Activated T-helper 17 cell treated with anti-CD3 and anti-CD28 coated beads, Interleukin-2, amount 50 U/mL, for 72 hours (primary cell): ENCODE measurements around the gene NKX1-1. TPM values are rescaled to one million over a fixed set of nuclear protein-coding genes. Genes with fewer than 3 reads are reported as not detected.

Source experiments
- ATAC-seq: fragments of 150-1000 bp; cut with Tn5 transposase; replicated peaks from 2 replicates; pipeline ENCODE4 v1.10.0; 2021; ENCODE audit warnings: mild to moderate bottlenecking, moderate library complexity
- H3K27ac Mint-ChIP-seq: one replicate; pipeline ENCODE4 v1.8.0; 2022; ENCODE audit warnings: mixed read lengths
- H3K27me3 Mint-ChIP-seq: one replicate; pipeline ENCODE4 v1.8.0; 2022; ENCODE audit warnings: mixed read lengths
- H3K36me3 Mint-ChIP-seq: one replicate; pipeline ENCODE4 v1.8.0; 2022; ENCODE audit warnings: low read depth, mild to moderate bottlenecking, mixed read lengths
- H3K4me1 Mint-ChIP-seq: one replicate; pipeline ENCODE4 v1.8.0; 2022; ENCODE audit warnings: mixed read lengths
- H3K4me3 Mint-ChIP-seq: one replicate; pipeline ENCODE4 v1.8.0; 2022; ENCODE audit warnings: mild to moderate bottlenecking, mixed read lengths
- H3K9me3 Mint-ChIP-seq: one replicate; pipeline ENCODE4 v1.8.0; 2022; ENCODE audit warnings: mixed read lengths
- total RNA-seq, 2 donors: library from RNA; stranded (reverse); gene quantifications; one replicate each; pipeline ENCODE4 v1.2.3, GENCODE V29; 2022

NKX1-1 gene
- total RNA-seq, 2 donors from 2014 or later, result not detected

- Mint-ChIP-seq H3K27me3 (peaks cover 46% of the 10 kb centered on the region), H3K27ac (no peak overlapping the region), H3K4me3 (no peak overlapping the region), H3K4me1 (no peaks in the 10 kb centered on the region), H3K9me3 (no peaks in the 10 kb centered on the region), H3K36me3 (no peaks in the 10 kb centered on the region)
- ATAC-seq, result no peak
These were observed 5.5 kb upstream of the NKX1-1 start for GRCh38 chr4:1411436-1412375.

- H3K9me3 Mint-ChIP-seq, result no peaks in the 10 kb centered on the region
- ATAC-seq, result no peak
- H3K27me3 Mint-ChIP-seq, result peaks cover 41% of the 10 kb centered on the region
- H3K4me3 Mint-ChIP-seq, result no peak overlapping the region
- H3K36me3 Mint-ChIP-seq, result no peaks in the 10 kb centered on the region
- H3K27ac Mint-ChIP-seq, result no peak overlapping the region
- no peaks in the 10 kb centered on the region for H3K4me1 Mint-ChIP-seq
These were observed 4.5 kb upstream of the NKX1-1 start for GRCh38 chr4:1410491-1411325.

GRCh38 chr4:1409491-1410425, 3.5 kb upstream of the NKX1-1 start:
- H3K36me3 Mint-ChIP-seq, result peaks cover 5% of the 10 kb centered on the region
- no peaks in the 10 kb centered on the region for H3K9me3 Mint-ChIP-seq
- ATAC-seq, result no peak
- peaks cover 43% of the 10 kb centered on the region for H3K27me3 Mint-ChIP-seq
- H3K27ac Mint-ChIP-seq, result no peak overlapping the region
- no peak overlapping the region for H3K4me3 Mint-ChIP-seq
- no peaks in the 10 kb centered on the region for H3K4me1 Mint-ChIP-seq

GRCh38 chr4:1409079-1409478, 2.8 kb upstream of the NKX1-1 start:
- ATAC-seq, result no peak
- Mint-ChIP-seq H3K27ac (no peak overlapping the region), H3K36me3 (peaks cover 5% of the 10 kb centered on the region), H3K9me3 (no peaks in the 10 kb centered on the region), H3K4me1 (no peaks in the 10 kb centered on the region), H3K27me3 (peaks cover 43% of the 10 kb centered on the region), H3K4me3 (no peak overlapping the region)

GRCh38 chr4:1408418-1408817, 2.2 kb upstream of the NKX1-1 start:
- ATAC-seq, result no peak
- H3K27me3 Mint-ChIP-seq, result peaks cover 43% of the 10 kb centered on the region
- H3K4me3 Mint-ChIP-seq, result no peak overlapping the region
- no peaks in the 10 kb centered on the region for H3K9me3 Mint-ChIP-seq
- H3K36me3 Mint-ChIP-seq, result peaks cover 5% of the 10 kb centered on the region
- H3K27ac Mint-ChIP-seq, result no peak overlapping the region
- H3K4me1 Mint-ChIP-seq, result no peaks in the 10 kb centered on the region

GRCh38 chr4:1407657-1408333, 1.6 kb upstream of the NKX1-1 start:
- ATAC-seq, result no peak
- Mint-ChIP-seq H3K9me3 (no peaks in the 10 kb centered on the region), H3K4me3 (no peak overlapping the region), H3K27me3 (peaks cover 41% of the 10 kb centered on the region), H3K27ac (no peak overlapping the region), H3K36me3 (peaks cover 5% of the 10 kb centered on the region), H3K4me1 (no peaks in the 10 kb centered on the region)

GRCh38 chr4:1406981-1407656, 877 bp upstream of the NKX1-1 start:
- no peaks in the 10 kb centered on the region for H3K9me3 Mint-ChIP-seq
- peaks cover 40% of the 10 kb centered on the region for H3K27me3 Mint-ChIP-seq
- H3K4me3 Mint-ChIP-seq, result no peak overlapping the region
- no peak for ATAC-seq
- no peak overlapping the region for H3K27ac Mint-ChIP-seq
- peaks cover 5% of the 10 kb centered on the region for H3K36me3 Mint-ChIP-seq
- H3K4me1 Mint-ChIP-seq, result no peaks in the 10 kb centered on the region

GRCh38 chr4:1405636-1406393, 427 bp downstream of the NKX1-1 start:
- Mint-ChIP-seq H3K27me3 (peaks cover 30% of the 10 kb centered on the region), H3K27ac (no peak overlapping the region), H3K4me1 (no peaks in the 10 kb centered on the region), H3K36me3 (peaks cover 5% of the 10 kb centered on the region), H3K9me3 (no peaks in the 10 kb centered on the region), H3K4me3 (no peak overlapping the region)
- ATAC-seq, result no peak

- peaks cover 32% of the 10 kb centered on the region for H3K27me3 Mint-ChIP-seq
- H3K27ac Mint-ChIP-seq, result no peak overlapping the region
- no peaks in the 10 kb centered on the region for H3K9me3 Mint-ChIP-seq
- H3K4me1 Mint-ChIP-seq, result no peaks in the 10 kb centered on the region
- H3K36me3 Mint-ChIP-seq, result peaks cover 5% of the 10 kb centered on the region
- no peak overlapping the region for H3K4me3 Mint-ChIP-seq
- no peak for ATAC-seq
These were observed 997 bp downstream of the NKX1-1 start for GRCh38 chr4:1405254-1405635.

GRCh38 chr4:1404573-1405253, 1.5 kb downstream of the NKX1-1 start:
- H3K27ac Mint-ChIP-seq, result no peak overlapping the region
- H3K27me3 Mint-ChIP-seq, result peaks cover 29% of the 10 kb centered on the region
- no peak for ATAC-seq
- H3K4me3 Mint-ChIP-seq, result no peak overlapping the region
- H3K4me1 Mint-ChIP-seq, result no peaks in the 10 kb centered on the region
- no peaks in the 10 kb centered on the region for H3K9me3 Mint-ChIP-seq
- H3K36me3 Mint-ChIP-seq, result peaks cover 5% of the 10 kb centered on the region

- H3K9me3 Mint-ChIP-seq, result no peaks in the 10 kb centered on the region
- peaks cover 23% of the 10 kb centered on the region for H3K27me3 Mint-ChIP-seq
- no peaks in the 10 kb centered on the region for H3K4me1 Mint-ChIP-seq
- ATAC-seq, result no peak
- H3K36me3 Mint-ChIP-seq, result peaks cover 5% of the 10 kb centered on the region
- no peak overlapping the region for H3K27ac Mint-ChIP-seq
- no peak overlapping the region for H3K4me3 Mint-ChIP-seq
These were observed 2.4 kb downstream of the NKX1-1 start for GRCh38 chr4:1403591-1404572.
